K562 (cell line): ENCODE data around the gene BLM. TPM values are rescaled to one million over a fixed set of nuclear protein-coding genes. Genes with fewer than 3 reads are reported as not detected.

Experiments used
- CCNT2 ChIP-seq: IDR thresholded peaks from 2 replicates; pipeline ENCODE4 v1.6.1; 2011; ENCODE audit warnings: borderline replicate concordance, low read depth, mild to moderate bottlenecking, moderate library complexity, mixed read lengths, low read length; ENCODE audit not compliant: insufficient read length; ENCODE audit errors: extremely low read depth
- CREM ChIP-seq: IDR thresholded peaks from 2 replicates; pipeline ENCODE4 v1.6.1; 2014; ENCODE audit warnings: antibody characterized with exemption, low read depth
- KLF10 ChIP-seq: fragments of 250-450 bp; sonication (Bioruptor Pico); IDR thresholded peaks from 2 replicates; pipeline ENCODE4 v1.6.1; 2021; ENCODE audit warnings: matching md5 sums
- LARP7 ChIP-seq: fragments of 450-650 bp; IDR thresholded peaks from 2 replicates; pipeline ENCODE4 v1.6.1; 2016
- MBD2 ChIP-seq: sonication (generic); IDR thresholded peaks from 2 replicates; pipeline ENCODE4 v1.6.1; 2016; ENCODE audit warnings: low read depth, borderline replicate concordance
- NR4A1 ChIP-seq, 2 experiments: fragments of 250-450 bp in 1 of 2; fragments of 450-650 bp in 1 of 2; sonication (Bioruptor Pico) in 1 of 2; IDR thresholded peaks; 2 replicates each; pipeline versions ENCODE4 v1.4.0 to v1.6.1; 2016 to 2020; ENCODE audit warnings: mild to moderate bottlenecking in 2 of 2, missing compliant biosample characterization in 1 of 2, missing genetic modification characterization in 1 of 2, moderate library complexity in 1 of 2
- RBBP5 ChIP-seq: fragments of 200-600 bp; sonication (generic); IDR thresholded peaks from 2 replicates; pipeline ENCODE4 v1.6.1; 2012; ENCODE audit warnings: borderline replicate concordance, mild to moderate bottlenecking, low read length, control low read depth, inconsistent platforms; ENCODE audit not compliant: insufficient read depth, poor library complexity, severe bottlenecking
- SAFB2 ChIP-seq: fragments of 200-400 bp; formaldehyde crosslinking; IDR thresholded peaks from 2 replicates; pipeline ENCODE4 v1.6.1; 2018; ENCODE audit warnings: borderline replicate concordance, low read length, low read depth, moderate library complexity; ENCODE audit not compliant: severe bottlenecking
- SMAD3 ChIP-seq: fragments of 450-650 bp; formaldehyde crosslinking; conservative IDR thresholded peaks from 2 replicates; pipeline ENCODE4 v1.4.0; 2020; ENCODE audit warnings: mild to moderate bottlenecking
- SMARCB1 ChIP-seq: IDR thresholded peaks from 2 replicates; pipeline ENCODE4 v1.6.1; 2011; ENCODE audit warnings: improper control_type of control experiment, low read depth; ENCODE audit not compliant: insufficient read length
- SMARCE1 ChIP-seq: fragments of 450-650 bp; IDR thresholded peaks from 2 replicates; pipeline ENCODE4 v1.7.1; 2016; ENCODE audit warnings: mild to moderate bottlenecking
- ZNF165 ChIP-seq: fragments of 250-450 bp; sonication (Bioruptor Pico); IDR thresholded peaks from 2 replicates; pipeline ENCODE4 v1.4.0; 2020; ENCODE audit warnings: borderline replicate concordance
- ZNF263 ChIP-seq: sonication (generic); formaldehyde crosslinking; IDR thresholded peaks from 2 replicates; pipeline ENCODE4 v1.8.0; 2022; ENCODE audit warnings: mild to moderate bottlenecking, missing genetic modification reagents, borderline replicate concordance
- ZNF75A ChIP-seq: fragments of 450-650 bp; formaldehyde crosslinking; IDR thresholded peaks from 2 replicates; pipeline ENCODE4 v1.4.0; 2020; ENCODE audit warnings: mild to moderate bottlenecking
- ZNF764 ChIP-seq: fragments of 250-450 bp; sonication (Bioruptor Pico); IDR thresholded peaks from 2 replicates; pipeline ENCODE4 v1.4.0; 2020; ENCODE audit warnings: low read depth, mild to moderate bottlenecking, moderate library complexity
- polyA plus RNA-seq, 8 experiments: library from polyadenylated mRNA; depleted of rRNA in 4 of 8; stranded (reverse) in 5 of 8; unstranded in 3 of 8; fragments of >200 nt; fragmentation: Nextera tagmentation in 2 of 8; fragmentation: Illumina TruSeq in 1 of 8; extraction: Ambion mirVana in 2 of 8; extraction: Trizol in 1 of 8; gene quantifications; 2 replicates each; pipeline versions ENCODE4 v1.2.1 to v1.2.3, GENCODE V29; 2011 to 2014; ENCODE audit warnings: inconsistent platforms in 1 of 8, missing spikeins in 1 of 8
- total RNA-seq, 7 experiments: library from RNA; depleted of rRNA in 6 of 7; stranded (reverse); fragments of >200 nt in 6 of 7; fragmentation: Illumina TruSeq in 2 of 7; extraction: Trizol in 2 of 7; gene quantifications; 2 replicates each; pipeline versions ENCODE4 v1.2.1 to v1.2.3, GENCODE V29; 2011 to 2021; ENCODE audit warnings: low replicate concordance in 1 of 7
- TF ChIP-seq, protein P1 (sequence below): fragments of 450-650 bp; IDR thresholded peaks from 2 replicates; pipeline ENCODE4 v1.6.1; 2016; ENCODE audit warnings: low read depth
- TF ChIP-seq, protein P2 (sequence below): fragments of 250-450 bp; sonication (Bioruptor Pico); IDR thresholded peaks from 2 replicates; pipeline ENCODE4 v1.4.0; 2020; ENCODE audit warnings: mild to moderate bottlenecking, moderate library complexity, borderline replicate concordance

BLM gene
- total and polyA plus RNA-seq, 9 of the 15 experiments (the other 6 are each of a cell fraction or from before 2014, with no cell fraction given): 21.0 to 56.0 (median 43.9) TPM

DNA sequence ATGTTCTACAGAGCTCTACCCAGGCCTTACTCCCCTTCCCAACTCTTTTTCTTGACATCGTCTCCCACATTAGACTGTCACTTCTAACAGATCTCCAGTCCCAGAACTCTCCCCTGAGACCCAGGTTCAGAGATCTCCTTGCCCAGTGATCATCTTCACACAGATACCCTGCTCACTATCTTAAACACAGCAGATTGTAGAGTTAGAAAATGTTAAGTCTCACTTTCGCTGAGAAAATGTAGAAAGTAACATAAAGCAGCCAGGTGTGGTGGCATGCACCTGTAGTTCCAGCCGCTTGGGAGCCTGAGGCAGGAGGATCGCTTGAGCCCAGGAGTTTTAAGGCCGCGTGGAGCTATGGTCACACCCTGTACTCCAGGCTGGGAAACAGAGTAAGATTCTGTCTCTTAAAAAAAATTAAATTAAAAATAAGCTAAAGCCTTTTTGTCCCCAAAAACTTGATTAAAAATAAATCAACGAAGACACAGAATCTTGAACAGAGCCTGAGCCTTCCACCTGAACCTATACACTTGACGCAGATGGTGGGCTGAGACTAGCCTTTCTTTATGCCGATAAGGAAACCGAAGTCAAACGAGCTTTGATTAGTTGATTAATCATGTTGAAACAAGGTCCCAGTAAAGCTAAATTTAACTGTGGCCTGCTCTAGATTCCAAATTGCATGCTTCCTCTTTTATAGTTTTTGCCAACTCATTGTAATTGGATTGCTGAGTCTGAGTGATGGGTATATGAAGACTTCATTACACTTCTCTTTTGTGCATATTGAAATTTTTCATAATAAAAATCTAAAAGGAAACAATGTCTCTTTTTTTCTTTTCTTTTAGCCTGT lies 31.3 kb upstream of the BLM start (continued):
- TF ChIP-seq, protein P1, sequence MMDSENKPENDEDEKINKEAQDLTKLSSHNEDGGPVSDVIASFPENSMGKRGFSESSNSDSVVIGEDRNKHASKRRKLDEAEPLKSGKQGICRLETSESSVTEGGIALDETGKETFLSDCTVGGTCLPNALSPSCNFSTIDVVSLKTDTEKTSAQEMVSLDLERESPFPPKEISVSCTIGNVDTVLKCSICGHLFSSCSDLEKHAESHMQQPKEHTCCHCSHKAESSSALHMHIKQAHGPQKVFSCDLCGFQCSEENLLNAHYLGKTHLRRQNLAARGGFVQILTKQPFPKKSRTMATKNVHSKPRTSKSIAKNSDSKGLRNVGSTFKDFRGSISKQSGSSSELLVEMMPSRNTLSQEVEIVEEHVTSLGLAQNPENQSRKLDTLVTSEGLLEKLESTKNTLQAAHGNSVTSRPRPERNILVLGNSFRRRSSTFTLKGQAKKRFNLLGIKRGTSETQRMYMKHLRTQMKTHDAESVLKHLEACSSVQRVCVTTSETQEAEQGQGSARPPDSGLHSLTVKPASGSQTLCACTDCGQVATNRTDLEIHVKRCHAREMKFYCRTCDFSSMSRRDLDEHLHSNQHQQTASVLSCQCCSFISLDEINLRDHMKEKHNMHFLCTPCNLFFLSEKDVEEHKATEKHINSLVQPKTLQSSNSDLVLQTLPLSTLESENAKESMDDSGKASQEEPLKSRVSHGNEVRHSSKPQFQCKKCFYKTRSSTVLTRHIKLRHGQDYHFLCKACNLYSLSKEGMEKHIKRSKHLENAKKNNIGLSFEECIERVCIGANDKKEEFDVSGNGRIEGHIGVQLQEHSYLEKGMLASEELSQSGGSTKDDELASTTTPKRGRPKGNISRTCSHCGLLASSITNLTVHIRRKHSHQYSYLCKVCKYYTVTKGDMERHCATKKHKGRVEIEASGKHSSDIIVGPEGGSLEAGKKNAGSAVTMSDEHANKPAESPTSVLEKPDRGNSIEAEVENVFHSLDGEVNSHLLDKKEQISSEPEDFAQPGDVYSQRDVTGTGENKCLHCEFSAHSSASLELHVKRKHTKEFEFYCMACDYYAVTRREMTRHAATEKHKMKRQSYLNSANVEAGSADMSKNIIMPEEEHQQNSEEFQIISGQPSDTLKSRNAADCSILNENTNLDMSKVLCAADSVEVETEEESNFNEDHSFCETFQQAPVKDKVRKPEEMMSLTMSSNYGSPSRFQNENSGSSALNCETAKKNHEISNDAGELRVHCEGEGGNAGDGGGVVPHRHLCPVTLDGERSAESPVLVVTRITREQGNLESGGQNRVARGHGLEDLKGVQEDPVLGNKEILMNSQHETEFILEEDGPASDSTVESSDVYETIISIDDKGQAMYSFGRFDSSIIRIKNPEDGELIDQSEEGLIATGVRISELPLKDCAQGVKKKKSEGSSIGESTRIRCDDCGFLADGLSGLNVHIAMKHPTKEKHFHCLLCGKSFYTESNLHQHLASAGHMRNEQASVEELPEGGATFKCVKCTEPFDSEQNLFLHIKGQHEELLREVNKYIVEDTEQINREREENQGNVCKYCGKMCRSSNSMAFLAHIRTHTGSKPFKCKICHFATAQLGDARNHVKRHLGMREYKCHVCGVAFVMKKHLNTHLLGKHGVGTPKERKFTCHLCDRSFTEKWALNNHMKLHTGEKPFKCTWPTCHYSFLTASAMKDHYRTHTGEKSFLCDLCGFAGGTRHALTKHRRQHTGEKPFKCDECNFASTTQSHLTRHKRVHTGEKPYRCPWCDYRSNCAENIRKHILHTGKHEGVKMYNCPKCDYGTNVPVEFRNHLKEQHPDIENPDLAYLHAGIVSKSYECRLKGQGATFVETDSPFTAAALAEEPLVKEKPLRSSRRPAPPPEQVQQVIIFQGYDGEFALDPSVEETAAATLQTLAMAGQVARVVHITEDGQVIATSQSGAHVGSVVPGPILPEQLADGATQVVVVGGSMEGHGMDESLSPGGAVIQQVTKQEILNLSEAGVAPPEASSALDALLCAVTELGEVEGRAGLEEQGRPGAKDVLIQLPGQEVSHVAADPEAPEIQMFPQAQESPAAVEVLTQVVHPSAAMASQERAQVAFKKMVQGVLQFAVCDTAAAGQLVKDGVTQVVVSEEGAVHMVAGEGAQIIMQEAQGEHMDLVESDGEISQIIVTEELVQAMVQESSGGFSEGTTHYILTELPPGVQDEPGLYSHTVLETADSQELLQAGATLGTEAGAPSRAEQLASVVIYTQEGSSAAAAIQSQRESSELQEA: no peak
- TF ChIP-seq SAFB2 (no peak), RBBP5 (no peak), ZNF75A (CRISPR knock-in tag) (no peak), KLF10 (no peak), LARP7 (no peak), ZNF165 (CRISPR knock-in tag) (no peak), ZNF263 (no peak), CCNT2 (no peak), SMAD3 (no peak), SMARCB1 (no peak), ZNF764 (CRISPR knock-in tag) (no peak), SMARCE1 (peak; percentile 61; the same call in 1 of the 2 replicates), NR4A1 (CRISPR knock-in tag; IDR thresholded peaks at IDR 0.05) (no peak), NR4A1 (tag; IDR thresholded peaks at IDR 0.05) (no peak), CREM (no peak), MBD2 (no peak)
- TF ChIP-seq, protein P2, sequence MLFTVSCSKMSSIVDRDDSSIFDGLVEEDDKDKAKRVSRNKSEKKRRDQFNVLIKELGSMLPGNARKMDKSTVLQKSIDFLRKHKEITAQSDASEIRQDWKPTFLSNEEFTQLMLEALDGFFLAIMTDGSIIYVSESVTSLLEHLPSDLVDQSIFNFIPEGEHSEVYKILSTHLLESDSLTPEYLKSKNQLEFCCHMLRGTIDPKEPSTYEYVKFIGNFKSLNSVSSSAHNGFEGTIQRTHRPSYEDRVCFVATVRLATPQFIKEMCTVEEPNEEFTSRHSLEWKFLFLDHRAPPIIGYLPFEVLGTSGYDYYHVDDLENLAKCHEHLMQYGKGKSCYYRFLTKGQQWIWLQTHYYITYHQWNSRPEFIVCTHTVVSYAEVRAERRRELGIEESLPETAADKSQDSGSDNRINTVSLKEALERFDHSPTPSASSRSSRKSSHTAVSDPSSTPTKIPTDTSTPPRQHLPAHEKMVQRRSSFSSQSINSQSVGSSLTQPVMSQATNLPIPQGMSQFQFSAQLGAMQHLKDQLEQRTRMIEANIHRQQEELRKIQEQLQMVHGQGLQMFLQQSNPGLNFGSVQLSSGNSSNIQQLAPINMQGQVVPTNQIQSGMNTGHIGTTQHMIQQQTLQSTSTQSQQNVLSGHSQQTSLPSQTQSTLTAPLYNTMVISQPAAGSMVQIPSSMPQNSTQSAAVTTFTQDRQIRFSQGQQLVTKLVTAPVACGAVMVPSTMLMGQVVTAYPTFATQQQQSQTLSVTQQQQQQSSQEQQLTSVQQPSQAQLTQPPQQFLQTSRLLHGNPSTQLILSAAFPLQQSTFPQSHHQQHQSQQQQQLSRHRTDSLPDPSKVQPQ (CRISPR knock-in tag): no peak
